Measurements from ENCODE around the gene LRP8.

Gene LRP8

DNA sequence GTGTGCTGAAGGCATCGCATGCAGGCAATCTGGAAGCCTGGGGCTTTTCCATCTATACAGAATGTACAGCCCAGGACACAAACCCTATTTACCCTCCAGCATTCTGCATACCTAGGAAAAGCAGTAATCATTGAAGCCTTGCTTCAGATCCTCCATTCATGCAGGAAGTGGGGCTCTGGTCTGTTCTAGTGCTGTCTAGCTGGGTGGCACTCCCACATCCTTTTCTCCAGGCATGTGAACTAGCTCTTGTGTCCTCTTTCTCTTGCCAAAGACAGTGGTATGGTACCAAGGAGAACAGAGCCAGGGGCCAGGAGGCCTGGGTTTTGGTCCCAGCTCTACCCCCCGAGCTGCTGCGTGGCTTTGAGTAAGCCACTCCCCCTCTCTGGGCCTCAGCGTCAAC, 21.7 kb downstream of the LRP8 start:
- no peak for DNase-seq (ENCODE audit: low read depth in 2 of 2)

DNA sequence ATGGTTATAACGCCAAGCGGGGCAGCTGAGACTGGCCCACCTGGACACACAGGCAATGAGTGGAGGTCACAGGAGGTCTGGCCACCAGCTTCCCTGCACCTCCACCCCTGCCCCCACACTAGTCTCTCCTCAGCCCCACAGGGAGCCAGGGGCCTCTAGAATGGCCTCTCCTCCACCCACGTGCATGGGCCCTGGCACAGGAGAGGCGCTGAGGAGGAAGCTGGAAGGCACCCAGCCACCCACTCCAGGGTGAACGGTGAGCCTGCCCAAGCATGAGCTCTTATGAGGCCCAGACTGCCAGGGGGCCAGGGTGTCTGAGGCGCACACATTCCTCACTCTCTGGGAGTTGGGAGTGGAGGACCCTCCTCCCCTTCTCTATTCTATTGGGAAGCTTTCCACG, 22.2 kb downstream of the LRP8 start:
- no peak for DNase-seq (ENCODE audit: low read depth in 2 of 2)

DNA sequence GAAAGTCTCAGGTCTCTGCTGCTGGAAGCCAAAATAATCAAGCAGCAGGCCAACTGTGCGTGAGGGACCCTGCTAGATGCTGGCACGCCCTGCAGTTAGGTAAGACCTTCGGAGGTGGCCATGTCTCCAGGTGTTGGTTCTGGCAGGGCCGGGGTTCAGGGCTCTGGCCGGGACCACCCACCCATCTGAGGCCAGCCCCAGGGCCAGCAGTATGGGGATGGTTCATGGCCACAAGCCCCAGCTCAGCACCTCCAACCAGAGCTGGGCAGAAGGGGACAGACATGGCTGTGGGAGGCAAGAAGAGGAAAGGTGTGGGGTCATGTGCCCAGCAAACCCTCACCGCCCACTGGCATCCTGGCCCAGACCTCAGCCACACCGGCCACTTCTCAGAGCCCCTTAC, 23.3 kb downstream of the LRP8 start:
- DNase-seq (ENCODE audit: low read depth in 2 of 2) = no peak

DNA sequence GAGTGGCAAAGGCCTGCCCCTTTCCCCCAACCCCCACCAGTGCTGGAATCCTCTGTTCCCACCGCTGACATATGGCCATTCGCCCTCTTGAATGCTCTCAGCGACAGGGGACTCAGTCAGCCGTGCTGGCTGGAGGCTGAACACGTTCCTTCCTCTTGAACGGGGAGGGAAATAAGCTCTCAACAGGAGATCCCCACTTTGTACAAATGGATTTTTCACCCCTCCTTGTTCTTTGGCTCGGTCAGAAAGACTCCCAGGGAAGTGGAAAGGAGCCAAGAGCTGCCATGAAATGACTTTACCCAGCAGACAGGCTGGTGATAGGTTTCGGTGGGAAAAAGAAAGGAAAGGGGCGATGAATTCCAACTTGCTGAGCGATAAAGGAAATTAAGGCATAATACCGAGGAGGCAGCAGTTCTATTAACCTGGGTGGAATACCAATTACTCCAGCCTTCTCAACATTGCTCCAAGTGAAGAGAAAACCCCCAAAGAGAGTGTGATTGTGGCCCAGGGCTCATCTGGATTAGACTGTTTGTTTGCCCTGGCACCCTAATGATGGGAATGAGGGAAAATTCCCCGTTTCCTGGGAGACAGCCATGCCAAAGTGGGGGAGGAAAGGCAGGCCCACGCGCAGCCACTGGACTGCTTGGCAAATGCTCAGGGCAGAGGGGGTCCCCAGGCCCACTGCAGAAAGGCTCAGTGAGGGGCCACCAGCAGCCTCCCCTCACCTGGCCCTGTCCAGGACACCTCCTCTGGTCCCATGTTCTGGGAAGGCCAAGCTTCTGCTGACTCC, 23.9 kb downstream of the LRP8 start:
- no peak for DNase-seq (ENCODE audit: low read depth in 2 of 2)

DNA sequence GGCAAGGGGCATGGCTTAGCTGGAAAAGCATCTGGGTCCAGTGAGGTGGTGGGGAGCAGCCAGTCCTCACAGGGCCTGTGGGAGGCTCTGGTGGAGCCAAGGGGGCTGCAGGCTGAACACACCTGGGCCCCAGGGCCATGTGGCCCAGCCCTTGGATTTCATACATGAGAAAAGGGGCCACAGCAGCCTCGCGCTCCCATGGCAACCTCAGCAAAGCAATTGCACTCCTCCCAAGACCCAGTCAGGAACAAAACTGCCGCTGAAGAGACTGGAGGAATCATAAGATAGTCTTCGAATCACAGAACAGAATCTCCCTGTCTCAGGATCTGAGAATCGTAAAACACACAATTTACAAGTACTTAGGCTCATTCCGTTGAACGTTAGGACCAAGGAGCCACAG, 24.6 kb downstream of the LRP8 start:
- DNase-seq (ENCODE audit: low read depth in 2 of 2) = no peak

DNA sequence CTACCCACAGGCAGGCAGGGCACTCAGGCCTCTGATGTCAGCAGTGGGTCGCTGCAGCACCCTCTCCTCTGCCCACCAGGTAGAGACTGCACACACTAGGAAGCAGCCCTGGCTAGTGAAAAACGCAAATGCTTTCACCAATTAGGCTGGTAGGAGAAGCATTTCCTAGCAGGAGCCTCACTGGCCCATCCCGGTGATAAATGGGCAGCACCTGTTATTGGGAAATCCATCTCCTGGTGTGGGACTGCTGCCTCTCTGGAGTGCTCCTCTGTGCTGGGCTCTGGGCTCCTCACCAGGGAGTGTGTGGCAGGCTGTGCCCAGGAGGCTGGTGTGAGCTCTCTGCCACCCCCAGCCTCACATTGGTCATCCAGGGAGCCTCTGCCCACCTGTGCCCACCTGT, 28.6 kb downstream of the LRP8 start:
- no peak for DNase-seq (ENCODE audit: low read depth in 2 of 2)

DNA sequence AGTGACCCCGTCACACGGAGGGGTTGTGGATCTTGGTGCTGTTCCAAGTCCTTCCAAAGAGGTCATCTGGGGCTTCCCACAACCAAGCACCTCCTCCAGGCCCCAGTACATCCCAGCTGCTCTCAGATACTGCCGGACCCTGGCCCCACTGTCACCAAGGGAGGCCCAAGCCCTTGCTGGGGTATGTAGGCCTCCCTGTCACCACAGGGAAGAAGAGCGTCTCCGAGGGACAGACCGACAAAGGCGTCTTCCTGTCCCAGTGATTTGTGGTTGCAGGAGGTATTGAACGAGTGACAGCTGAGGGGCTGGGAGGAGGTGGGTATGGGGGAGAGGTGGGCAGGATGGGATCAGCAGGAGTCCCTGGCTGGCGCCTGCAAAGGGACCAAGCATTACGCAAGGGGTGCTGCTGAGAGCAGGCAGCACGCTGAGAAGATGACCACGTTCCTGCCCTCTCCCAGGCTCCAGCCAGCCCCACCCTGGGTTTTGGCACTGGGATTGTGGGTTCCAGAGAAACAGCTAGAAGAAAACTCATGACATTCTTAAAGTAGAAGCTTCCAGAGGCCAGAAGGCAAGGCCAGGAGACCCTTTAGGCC, 29.7 kb downstream of the LRP8 start:
- DNase-seq (ENCODE audit: low read depth in 2 of 2) = no peak

DNA sequence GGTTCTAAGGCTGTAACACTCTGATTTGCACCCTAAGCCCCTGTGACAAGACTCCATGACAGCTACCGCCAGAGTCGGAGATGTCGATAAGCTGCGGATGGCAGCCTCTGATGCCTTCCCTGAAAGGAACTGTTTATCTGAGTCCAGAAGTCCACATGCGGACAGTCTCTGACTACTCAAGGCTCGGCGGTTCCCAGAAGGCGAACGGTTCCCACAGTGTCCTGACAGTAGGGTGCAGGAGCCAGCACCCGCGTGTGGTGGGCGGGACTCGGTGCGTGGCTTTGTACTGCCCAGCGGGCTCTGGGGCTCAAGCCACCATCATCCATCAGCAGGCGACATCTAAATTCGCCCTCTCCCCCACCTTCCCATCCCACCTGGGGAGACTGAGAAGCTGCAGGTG, 30.7 kb downstream of the LRP8 start:
- no peak for DNase-seq (ENCODE audit: low read depth in 2 of 2)

DNA sequence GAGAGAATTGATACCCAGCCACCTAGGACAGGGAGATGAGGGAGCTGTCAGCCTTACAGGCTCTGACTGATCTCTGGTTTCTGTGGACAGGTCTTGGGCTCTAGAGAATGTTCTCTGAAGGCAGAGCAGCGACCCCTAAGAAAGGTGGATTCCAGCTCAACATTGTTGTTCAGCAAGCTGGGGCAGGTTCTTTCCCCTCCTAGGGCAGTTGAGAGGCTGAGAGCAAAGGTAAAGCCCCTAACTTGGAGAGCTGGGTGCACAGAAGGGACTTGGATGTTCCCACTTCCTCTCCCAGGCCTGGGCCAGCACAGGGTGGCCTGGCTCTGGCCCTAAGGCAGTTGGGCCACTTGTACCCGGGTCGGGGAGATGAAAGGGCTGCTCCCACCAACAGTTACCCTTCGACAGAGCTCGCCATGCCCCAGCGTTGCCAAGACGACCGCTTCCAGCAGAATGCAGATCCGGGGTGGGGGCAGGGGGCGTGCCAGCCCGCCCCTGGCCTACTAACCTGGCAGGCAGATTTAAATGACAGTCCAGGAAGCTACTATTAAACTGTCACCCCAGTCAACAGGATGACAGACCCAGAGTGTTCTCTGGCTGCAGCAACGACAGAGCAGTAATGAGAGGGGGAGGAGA, 31.6 kb downstream of the LRP8 start:
- DNase-seq (ENCODE audit: low read depth in 2 of 2) = no peak

DNA sequence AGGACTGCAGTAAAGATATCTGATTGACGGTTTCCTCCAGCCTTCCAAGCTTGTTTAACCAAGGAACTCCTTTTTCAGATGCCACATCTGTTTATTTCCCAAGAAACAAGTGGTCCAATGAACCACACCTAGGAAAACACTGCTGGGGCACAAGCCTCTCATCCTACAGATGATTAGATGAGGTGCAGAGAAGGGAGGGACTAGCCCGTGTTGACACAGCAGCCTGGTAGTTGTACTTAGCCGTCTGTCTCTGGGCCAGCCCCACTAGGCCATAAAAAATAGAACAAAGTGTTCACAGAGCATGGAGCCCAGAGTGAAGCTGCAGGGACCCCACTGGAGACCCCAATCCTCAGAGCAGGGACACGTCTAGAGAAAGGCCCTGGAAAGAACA, 32.1 kb downstream of the LRP8 start:
- DNase-seq (ENCODE audit: low read depth in 2 of 2) = no peak

DNA sequence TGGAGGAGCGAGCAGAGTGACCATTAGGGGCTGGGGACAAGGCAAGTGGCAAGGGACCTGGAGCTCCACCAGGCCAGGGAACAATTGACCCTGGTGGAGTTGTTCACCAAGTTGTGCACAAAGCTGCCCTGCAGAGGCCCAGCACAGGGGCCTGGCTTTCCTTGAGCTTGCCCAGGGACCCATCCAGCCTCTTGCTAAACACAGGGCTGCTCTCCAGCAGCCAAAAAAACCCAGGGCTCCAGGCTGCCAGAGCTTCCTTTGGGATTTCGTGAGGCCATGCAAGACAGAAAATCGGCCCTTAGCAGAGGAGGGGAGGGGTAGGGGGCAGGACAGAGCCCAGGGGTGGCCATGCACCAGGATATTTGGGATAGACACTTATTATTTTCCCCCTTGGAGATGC, 32.6 kb downstream of the LRP8 start:
- DNase-seq (ENCODE audit: low read depth in 2 of 2) = no peak

DNA sequence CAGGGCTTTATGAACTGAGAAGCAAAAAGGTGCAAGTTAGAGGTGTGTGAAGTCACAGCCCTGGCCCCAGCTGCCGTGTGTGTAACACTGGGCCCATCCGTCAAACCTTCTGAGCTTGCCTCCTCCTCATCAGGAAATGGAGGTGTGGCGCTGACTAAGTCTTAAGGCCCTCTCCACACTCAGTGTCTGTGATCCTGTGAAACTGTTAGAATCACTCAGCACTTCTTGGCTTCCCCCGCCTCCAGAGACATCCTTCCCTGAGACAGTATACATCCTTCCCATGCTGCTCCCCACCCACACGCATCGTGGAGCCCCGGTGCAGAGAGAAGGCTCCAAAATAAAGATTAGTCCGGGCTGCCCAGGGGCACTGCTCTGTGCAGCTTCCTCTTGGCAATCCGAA, 33.3 kb downstream of the LRP8 start:
- DNase-seq (ENCODE audit: low read depth in 2 of 2) = peak in 1 of 2 donors; percentile 34

DNA sequence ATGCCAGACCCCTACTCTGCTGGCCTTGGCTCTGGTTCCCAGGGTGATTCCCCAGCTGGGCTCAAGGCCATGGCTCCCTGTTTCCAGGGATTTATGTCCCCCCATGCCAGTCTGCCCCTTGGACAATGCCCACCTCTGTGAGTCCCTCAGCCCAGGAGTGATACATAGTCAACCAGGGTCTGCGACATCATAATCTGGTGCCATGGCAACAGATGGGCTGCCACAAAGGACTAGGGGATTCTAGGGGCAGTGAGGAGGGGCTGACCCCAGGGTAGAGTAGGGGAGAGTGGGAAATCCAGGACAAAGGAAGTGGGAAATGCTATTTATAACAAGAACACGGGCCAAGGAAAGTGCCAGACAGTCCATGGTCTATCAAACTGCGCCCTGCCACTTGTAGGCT, 33.8 kb downstream of the LRP8 start:
- no peak for DNase-seq (ENCODE audit: low read depth in 2 of 2)

DNA sequence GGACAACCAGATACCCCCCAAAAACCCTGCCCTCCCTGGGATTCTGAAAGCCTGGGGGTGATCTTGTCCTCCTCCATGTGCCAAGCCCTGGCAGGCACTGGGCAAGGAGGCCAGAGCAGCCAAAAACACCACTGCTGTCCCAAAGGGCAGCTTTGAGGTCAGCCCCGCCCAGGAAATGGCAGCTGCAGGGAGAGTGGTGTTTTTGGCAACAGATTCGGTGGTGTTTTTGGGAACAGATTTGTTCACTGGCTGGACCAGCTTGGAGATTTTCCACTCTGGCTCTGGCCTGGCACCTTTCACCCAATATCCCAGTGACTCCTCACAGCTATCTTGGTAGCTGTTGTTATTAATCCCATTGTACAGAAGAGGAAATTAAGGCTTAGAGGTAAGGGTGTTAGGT, 34.7 kb downstream of the LRP8 start:
- no peak for DNase-seq (ENCODE audit: low read depth in 2 of 2)

DNA sequence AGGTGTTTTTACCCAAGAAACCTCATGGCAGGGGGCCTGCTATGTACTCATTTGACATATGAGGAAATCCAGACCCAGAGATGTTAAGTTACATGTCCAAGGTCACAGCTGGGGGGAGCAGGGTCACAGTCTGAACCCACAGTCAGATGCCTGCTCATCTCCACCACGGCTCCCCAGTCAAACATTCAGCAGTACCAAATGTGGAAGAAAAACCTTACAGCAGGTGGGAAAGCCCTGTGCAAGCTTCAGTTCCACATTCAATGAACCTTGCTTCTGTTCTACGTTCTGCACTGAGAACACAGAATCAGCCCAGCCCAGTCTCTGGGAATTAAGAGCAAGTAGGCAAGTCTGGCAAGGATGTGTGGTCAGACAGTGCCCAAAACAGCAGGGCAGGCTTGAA, 35.2 kb downstream of the LRP8 start:
- no peak for DNase-seq (ENCODE audit: low read depth in 2 of 2)

DNA sequence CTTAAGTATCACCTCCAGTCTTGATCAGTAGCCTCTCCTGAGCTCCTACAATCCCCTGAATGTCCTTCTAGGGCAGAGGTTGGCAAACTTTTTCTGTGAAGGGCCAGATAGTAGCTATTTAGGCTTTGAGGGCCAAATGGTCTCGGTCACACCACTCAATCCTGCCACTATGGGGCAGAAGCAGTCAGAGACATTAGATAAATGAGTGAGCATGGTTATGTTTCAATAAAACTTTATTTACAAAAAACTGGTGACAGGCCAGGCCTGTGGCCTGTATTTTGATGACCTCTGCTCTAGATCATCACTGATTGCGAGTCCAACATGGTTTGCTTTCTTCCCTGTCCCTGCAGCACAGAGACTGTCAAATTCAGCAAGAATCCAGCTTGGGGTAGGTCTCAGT, 36.3 kb downstream of the LRP8 start:
- no peak for DNase-seq (ENCODE audit: low read depth in 2 of 2)

DNA sequence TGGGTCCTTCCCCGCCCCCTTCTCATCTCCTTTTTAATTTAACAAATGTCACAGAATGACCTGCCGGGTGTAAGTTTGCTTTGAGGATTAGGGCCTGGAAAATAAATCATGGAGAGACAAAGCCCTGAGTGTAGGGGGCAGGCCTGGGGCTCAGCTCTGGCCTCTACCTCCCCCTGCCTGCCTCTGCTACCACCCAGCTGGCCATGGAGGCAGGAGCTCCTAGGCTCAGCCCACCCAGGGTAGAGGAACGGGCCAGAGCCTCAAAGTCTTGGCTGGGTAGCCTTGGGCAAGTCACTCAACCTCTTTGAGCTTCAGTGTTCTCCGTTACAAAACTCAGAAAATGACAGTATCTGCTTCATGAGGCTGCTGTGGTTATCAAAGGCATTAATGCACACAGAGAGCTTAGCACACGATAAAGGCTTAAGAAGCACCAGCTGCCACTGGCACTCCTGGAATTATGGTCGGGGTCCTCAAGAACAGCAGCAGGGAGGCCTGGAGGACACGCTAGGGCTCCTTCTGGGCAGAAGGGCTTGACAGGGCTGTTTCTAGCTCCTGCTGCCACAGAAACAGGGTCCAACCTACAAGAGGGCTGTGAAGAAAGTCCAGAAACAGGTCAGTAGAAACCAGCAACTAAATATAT, 39.0 kb downstream of the LRP8 start:
- no peak for DNase-seq (ENCODE audit: low read depth in 2 of 2)

DNA sequence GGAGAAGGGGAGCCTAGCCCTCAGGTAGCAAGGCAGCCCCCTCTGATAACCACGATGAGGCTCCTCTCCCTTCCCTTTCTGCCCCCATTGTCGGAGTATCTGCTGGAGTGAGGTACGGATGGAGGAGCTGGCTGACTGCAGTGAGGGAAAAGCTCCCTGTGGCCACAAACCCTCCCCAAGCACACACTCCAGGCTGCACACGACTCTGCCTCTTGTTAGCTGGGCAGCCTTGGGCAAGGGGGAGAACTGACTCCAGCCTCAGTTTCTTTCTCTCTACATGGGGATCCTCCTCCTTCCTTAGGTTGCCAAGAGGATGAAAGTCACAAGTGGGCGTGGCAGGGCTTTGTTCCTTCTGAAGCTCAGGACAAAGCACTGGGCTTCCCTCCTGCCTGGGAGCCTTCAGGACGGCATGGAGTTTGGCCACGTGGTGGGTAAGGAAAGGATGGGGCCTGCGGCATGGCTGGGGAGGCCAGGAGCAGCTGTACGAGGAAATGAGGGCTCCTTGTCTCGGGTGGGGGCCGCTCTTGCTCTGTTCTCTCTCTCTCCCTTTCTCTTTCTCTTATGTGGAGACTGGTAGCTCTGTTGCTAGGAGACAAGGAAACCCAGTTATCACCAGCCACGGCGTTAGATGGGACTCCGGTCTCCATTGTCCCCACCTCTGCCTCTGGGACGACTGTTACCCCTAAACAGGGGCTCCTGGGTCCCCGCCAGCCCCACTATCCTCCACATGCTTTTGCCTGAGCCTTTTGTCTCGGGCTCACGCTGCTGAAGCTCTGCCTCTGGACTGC, 39.7 kb downstream of the LRP8 start:
- no peak for DNase-seq (ENCODE audit: low read depth in 2 of 2)

DNA sequence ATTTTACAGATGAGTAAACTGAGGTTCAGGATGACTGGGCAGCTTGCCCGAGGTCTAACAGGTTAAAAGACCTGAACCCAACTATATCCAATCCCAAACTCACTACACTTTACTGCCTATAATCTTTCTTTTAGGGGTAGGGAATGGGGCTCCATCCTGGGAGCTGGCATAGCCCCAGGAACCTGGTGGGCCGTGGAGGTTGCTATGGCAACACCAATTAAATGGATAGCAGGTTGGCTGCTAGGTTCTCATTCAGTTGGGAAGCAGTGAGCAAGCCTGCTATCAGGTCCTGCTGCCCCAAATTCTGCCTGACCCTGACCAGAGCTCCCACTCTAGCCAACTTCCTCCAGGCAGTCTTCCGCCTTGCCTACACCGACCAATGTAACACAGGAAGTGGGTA, 40.9 kb downstream of the LRP8 start:
- DNase-seq (ENCODE audit: low read depth in 2 of 2) = no peak

DNA sequence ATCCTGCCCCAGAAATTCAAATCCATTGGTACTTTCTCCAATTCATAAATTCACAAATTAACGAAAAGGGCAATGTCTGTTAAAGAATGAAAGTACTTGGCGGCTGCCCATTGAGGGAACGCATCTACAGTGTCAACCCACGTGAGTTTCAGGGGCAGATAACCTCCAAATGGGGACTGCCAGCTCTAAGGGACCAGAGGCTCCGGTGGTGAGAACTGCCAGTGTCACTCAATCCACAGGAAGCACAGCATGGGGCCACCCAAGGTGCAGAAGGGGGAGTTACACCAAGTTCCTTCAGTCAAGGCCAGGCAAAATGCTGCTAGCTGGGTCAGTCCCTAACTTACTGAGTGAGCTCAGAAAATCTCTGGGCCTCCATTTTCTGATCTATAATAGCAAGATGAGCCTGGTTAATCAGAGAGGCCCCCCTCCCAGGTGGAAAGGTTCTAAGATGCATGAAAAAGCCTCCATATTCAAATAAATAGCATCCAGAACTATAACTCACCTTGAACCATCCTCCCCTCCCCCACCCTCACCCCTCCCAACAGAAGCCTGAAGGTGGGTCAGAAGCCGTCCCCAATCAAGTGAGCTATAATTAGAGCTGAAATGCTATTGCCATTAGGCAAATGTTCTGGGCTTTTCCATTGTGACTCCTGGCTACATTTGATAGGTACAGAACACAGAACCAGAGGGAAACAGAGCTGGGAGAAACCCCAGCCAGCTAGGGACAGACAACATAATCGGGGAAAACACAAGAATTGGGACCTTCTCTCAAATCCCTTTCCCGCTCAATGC, 41.7 kb downstream of the LRP8 start:
- no peak for DNase-seq (ENCODE audit: low read depth in 2 of 2)

DNA sequence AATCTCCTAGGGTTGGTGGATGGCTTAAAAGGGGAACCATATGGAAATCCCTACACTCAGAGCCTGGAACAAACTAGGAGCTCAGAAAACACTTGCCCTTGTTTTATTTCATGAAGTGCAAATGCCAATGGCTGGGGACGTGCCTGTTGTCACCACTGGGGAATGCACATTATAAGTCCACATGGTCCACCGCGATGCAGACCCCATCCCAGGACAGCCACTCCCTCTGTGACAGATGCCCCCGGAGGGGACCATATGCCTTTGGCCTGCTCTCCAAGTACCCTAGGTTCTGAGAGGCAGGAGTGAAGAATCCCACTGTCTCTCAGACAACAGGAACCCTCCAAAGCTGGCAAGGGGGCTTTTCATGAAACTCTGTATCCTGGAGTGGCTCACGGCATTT, 42.3 kb downstream of the LRP8 start:
- DNase-seq (ENCODE audit: low read depth in 2 of 2) = no peak
